VCaP (cell line): ENCODE measurements around the gene ZMYM5.
A peak's percentile ranks its signal among the peaks of the same experiment; 100 is the strongest.

Experiments
- H3K27ac ChIP-seq: fragments of 450-650 bp; 2 replicates; pipeline ENCODE4 v1.5.1; 2017
- CTCF ChIP-seq: fragments of 450-650 bp; conservative IDR thresholded peaks from 2 replicates; pipeline ENCODE4 v1.5.1; 2017; ENCODE audit warnings: mild to moderate bottlenecking, moderate library complexity

Gene ZMYM5

GRCh38 chr13:19791953-19792537, 71.4 kb downstream of the ZMYM5 start:
- no peak for TF ChIP-seq CTCF

GRCh38 chr13:19782727-19783682, 80.4 kb downstream of the ZMYM5 start, which contains the start of gene PSPC1:
Gene PSPC1, minus strand, starts transcription at chr13:19782945. Its CDS starts 188 bp downstream, at chr13:19782757.
- 0 out of 2 replicates have a peak, but pooled peaks have one; percentile 4 for TF ChIP-seq CTCF
- peak within 1 kb of the TSS; percentile 97 for H3K27ac ChIP-seq

More at GRCh38 chr13:19791953-19792537, 71.4 kb downstream of the ZMYM5 start:
- no peak overlapping the region for H3K27ac ChIP-seq

GRCh38 chr13:19782049-19782726, 81.3 kb downstream of the ZMYM5 start:
- no peak for TF ChIP-seq CTCF
- H3K27ac ChIP-seq: peak overlapping the region; percentile 97

GRCh38 chr13:19781526-19781925, 81.9 kb downstream of the ZMYM5 start:
- peak overlapping the region; percentile 97 for H3K27ac ChIP-seq
- no peak for TF ChIP-seq CTCF

- peak overlapping the region; percentile 97 for H3K27ac ChIP-seq
Measured at GRCh38 chr13:19780753-19781418, 82.6 kb downstream of the ZMYM5 start.
